RWPE1 (cell line): Measurements from ENCODE around the gene FDXR.
A peak's percentile ranks its signal among the peaks of the same experiment; 100 is the strongest.
"Not testable (repeated sequence)": the region's sequence is repeated elsewhere in the genome, so short reads cannot be mapped to it uniquely, and the experiment has no call there.

ENCODE experiments used
- CTCF ChIA-PET: fragments of 350-600 bp; sonication (Branson Sonifier 250); formaldehyde crosslinking; extraction: SDS; loops from one replicate; lab custom pipeline; 2021; lab: Yijun Ruan, JAX
- POLR2A ChIA-PET: fragments of 400-600 bp; formaldehyde crosslinking; extraction: SDS; loops from one replicate; lab custom pipeline; 2020; ENCODE audit warnings: antibody characterized with exemption; ENCODE audit not compliant: low non-redundant PET; lab: Yijun Ruan, JAX
- DNase-seq: peaks from one replicate; pipeline ENCODE4 v3.0.0; 2012; ENCODE audit warnings: low spot score
- H3K27ac ChIP-seq: fragments of 450-650 bp; 2 replicates; pipeline ENCODE4 v1.5.1; 2017
- TF ChIP-seq, protein P1 (sequence below): fragments of 450-650 bp; conservative IDR thresholded peaks from 2 replicates; pipeline ENCODE4 v1.5.1; 2017; ENCODE audit warnings: low read depth, mild to moderate bottlenecking

Gene FDXR

DNA sequence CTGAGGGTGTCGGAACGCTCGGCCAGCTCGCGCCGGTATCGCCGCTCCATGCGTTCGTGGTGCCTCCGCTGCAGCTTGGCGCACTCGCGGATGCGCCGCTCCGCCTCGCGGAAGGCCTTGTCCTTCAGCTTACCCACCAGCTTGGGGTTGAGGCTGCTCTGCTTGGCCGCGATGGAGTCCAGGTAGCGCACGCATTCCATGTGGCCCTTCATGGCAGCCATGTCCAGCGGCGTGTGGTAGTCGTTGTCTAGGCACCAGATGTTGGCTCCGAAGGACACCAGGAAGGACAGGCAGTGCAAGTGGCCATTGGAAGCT, 47.5 kb upstream of the FDXR start:
- TF ChIP-seq, protein P1, sequence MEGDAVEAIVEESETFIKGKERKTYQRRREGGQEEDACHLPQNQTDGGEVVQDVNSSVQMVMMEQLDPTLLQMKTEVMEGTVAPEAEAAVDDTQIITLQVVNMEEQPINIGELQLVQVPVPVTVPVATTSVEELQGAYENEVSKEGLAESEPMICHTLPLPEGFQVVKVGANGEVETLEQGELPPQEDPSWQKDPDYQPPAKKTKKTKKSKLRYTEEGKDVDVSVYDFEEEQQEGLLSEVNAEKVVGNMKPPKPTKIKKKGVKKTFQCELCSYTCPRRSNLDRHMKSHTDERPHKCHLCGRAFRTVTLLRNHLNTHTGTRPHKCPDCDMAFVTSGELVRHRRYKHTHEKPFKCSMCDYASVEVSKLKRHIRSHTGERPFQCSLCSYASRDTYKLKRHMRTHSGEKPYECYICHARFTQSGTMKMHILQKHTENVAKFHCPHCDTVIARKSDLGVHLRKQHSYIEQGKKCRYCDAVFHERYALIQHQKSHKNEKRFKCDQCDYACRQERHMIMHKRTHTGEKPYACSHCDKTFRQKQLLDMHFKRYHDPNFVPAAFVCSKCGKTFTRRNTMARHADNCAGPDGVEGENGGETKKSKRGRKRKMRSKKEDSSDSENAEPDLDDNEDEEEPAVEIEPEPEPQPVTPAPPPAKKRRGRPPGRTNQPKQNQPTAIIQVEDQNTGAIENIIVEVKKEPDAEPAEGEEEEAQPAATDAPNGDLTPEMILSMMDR = no peak
- POLR2A ChIA-PET = no interaction called here
- no peak for DNase-seq
- peak overlapping the region; percentile 76 for H3K27ac ChIP-seq
- CTCF ChIA-PET = interaction anchor here (1.0 to 7.8 kb wide), 4 partner anchors 38 to 92 kb away, joined by 3 to 113 read pairs (median 4); no protein-coding TSS in a partner anchor

DNA sequence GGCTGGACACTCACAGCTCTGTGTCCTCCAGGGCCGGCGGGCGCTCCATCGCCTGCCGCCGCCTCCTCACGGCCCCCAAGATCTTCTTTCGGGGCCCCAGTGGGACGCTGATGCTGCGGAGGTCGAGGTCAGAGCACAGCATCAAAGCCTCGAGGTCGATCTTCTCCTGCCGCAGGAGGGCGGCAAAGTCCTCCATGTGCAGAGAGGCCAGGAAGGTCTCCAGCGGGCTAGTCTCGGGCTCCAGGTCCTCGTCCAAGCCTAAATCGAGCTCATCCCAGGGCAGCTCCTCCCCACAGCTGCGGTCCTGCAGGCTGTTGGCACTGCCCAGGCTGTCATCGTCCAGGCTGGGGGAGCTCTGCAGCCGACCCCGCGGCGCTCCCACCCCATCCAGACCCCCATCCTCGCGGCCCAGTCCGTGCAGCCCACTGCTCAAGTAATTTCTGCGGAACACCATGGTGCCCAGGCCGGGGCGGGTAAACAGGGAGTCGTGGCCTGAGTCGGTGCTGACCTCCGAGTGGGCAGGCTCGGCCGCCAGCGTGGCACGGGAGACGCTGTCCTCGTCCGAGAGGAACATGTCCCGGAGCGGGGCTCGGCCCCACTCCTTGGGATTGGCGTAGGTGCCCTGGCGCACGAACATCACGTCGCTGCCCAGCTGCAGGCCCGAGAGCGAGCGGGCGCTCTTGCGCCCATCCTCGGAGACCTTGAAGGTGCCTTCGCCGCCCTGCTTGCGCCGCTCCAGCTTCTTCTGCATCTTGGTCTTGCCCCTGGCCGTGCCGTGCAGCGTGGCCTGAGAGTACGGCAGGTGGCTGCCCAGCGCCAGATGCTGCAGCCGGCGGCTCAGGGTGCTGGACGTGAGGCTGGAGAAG, 46.9 kb upstream of the FDXR start:
- TF ChIP-seq, protein P1 = no peak
- no peak overlapping the region; the same call in 1 of the 2 replicates for H3K27ac ChIP-seq
- ChIA-PET POLR2A (interaction anchor here (0.6 kb wide), 1 partner anchor 127 kb away, joined by 3 read pairs; the partner anchor contains the start of gene ATP5PD), CTCF (interaction anchor here (1.0 to 7.8 kb wide), 3 partner anchors 38 to 87 kb away, joined by 4 to 113 read pairs (median 5); no protein-coding TSS in a partner anchor)
- no peak for DNase-seq

DNA sequence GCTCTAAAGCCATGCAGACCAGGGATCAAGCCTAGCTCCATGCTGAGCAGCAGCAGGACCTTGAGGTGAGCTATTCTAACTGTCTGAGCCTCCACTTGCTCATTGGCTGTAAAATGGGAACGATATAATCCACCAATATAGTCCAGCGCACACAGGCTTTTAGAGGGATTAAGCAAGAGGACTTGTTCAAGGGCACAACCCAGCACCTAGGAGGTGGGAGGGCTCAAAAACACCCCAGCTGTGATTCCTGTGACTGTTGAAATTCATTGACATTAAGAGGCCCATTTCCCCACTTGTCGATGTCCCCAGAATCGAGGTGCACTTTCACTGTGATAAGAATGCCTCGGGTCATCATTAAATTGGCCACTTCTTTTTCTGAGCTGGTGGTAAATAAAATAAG, 46.1 kb upstream of the FDXR start:
- ChIA-PET CTCF (no interaction called here), POLR2A (no interaction called here)
- no peak for DNase-seq
- TF ChIP-seq, protein P1 = no peak
- H3K27ac ChIP-seq = no peak overlapping the region

DNA sequence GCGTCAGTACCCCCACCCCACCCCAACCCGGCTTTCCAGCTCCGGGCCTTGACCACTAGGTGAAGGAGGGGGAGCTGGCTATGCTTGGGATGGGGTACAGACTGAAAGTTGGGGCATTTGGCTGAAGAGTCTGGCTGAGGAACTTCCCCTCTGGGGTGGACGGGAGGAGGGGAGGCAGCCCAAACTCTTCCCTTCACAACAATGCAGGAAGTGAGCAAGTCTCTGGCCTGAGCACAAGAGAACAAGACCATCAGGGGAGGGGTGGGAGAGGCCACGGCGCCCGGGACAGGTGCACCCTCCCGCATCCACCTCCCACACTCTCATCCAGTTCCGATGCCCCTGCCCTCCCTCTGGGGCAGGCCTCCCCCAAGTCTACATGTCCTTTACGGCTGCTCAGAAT, 44.6 kb upstream of the FDXR start:
- TF ChIP-seq, protein P1 = no peak
- DNase-seq = no peak
- CTCF ChIA-PET = no interaction called here
- H3K27ac ChIP-seq = no peak overlapping the region
- POLR2A ChIA-PET = no interaction called here

DNA sequence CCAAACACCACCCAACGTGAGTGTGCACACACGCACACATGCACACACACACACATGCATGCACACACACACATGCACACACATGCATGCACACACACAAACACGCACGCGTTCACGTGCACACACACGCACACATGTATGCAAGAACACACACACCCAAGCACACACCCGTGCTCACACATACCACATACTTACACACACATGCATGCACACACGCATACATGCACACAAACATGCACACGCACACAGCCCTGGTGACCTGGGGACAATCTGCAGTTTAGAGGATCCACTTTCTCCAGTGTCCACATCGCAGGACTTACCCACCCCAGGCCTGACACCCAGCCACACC, 44.0 kb upstream of the FDXR start:
- no peak for DNase-seq
- ChIA-PET POLR2A (no interaction called here), CTCF (interaction anchor here (0.5 to 0.6 kb wide), 3 partner anchors 11 to 589 kb away, joined by 3 read pairs; no protein-coding TSS in a partner anchor)
- H3K27ac ChIP-seq = no peak overlapping the region
- TF ChIP-seq, protein P1 = no peak

DNA sequence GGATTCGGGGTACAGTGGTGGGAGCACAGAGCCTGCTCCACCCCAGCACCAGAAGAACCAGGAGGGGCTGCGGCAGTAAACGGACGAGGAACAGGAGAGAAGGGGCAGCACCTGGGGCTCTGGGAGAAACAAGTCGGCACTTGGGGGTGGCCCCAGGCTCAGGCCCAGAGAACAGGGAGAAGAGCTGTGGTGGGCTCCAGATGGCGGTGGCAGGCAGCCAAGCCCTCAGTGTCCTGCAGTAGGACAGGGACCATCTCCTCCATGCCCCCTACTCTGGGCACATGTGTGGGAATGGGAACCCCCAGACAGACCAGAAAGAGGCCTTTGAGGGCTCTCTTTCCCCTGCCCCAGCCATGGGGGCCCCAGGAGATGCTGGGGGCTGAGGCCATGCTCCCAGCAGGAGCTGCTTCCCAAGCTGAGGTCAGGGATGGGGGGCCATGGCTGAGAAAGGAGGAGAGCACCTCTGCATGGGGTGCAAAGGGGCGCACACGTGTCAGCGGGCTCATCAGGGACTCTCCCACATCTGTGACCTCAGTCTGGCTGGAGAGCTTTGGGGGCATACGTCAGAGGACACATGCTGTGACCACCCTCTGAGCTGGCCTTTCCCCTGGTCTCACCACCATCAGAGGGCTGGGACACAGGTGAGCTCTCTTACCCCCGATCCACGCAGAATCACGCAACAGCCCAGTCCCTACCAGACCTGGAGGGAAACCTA, 43.5 kb upstream of the FDXR start:
- no peak for DNase-seq
- H3K27ac ChIP-seq = no peak overlapping the region
- ChIA-PET CTCF (interaction anchor here (0.5 to 0.6 kb wide), 3 partner anchors 10 to 589 kb away, joined by 3 read pairs; no protein-coding TSS in a partner anchor), POLR2A (no interaction called here)
- TF ChIP-seq, protein P1 = no peak

DNA sequence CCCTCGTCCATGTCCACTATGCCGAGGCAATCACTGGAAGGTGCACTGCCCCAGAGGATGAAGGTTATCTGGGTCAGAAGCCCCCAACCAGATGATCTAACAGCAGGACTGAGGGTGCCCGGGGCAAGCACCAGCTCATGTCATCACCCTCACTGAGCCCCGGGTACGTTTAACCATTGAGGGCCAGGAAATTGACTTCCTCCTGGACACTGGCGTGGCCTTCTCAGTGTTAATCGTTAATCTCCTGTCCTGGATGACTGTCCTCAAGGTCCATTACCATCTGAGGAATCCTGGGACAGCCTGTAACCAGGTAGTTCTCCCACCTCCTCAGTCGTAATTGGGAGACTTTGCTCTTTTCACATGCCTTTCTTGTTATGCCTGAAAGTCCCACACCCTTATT, 38.6 kb upstream of the FDXR start:
- POLR2A ChIA-PET, CTCF ChIA-PET, DNase-seq, H3K27ac ChIP-seq: not testable (repeated sequence)

DNA sequence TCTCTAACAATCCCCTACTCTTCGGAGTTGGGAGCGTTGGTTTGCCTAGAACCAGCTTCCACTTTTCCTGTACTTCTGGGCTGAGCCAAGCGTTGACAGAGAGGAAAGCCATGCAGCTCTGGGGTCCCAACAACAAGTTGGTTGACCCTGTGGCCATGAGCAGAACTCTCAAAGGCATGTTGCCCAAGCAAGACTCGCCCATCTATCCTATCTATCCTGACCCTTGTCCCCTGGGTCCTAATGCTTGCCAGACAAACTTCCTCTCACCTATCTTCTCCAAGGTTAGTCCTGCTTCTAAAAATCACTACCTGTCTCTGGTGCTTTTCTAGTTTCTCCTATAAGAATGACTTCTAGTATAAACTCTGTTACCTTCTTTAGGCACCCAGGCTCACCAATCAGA, 36.3 kb upstream of the FDXR start:
- POLR2A ChIA-PET = not testable (repeated sequence)
- CTCF ChIA-PET = interaction anchor here (0.6 kb wide), 1 partner anchor 18 kb away, joined by 3 read pairs; no protein-coding TSS in a partner anchor

More for the DNA sequence above, 36.3 kb upstream of the FDXR start:
- H3K27ac ChIP-seq, DNase-seq: not testable (repeated sequence)
